ENCODE results near the gene ATP8B1. TPM values are rescaled to one million over a fixed set of nuclear protein-coding genes. Genes with fewer than 3 reads are reported as not detected.
A peak's percentile ranks its signal among the peaks of the same experiment; 100 is the strongest.
"Not testable (repeated sequence)": the region's sequence is repeated elsewhere in the genome, so short reads cannot be mapped to it uniquely, and the experiment has no call there.

The ATP8B1 gene
- total RNA-seq, 2 donors from 2014 or later, result 27.7 to 47.3 TPM

DNA sequence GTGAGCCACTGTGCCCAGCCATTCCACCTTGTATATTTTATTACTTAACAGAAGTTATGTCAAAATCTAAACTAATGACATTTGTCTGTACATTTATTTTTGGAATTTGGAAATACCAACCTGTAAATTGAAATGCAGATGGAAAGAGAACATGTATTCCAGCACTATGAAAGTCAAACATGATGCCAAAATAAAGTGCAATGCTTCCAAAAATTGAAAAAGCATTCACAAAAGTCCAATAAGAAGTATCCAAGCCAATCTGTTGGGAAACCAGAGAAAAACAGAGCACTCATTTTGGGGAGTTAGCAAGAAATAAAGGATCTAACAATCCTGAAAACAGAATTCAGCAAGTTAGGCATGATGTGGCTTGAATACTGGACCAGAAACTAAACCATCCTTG, 151.2 kb downstream of the ATP8B1 start:
- no peak for DNase-seq (ENCODE audit: low spot score)
- intact Hi-C loops (cut with DNase I), result no loop called here

DNA sequence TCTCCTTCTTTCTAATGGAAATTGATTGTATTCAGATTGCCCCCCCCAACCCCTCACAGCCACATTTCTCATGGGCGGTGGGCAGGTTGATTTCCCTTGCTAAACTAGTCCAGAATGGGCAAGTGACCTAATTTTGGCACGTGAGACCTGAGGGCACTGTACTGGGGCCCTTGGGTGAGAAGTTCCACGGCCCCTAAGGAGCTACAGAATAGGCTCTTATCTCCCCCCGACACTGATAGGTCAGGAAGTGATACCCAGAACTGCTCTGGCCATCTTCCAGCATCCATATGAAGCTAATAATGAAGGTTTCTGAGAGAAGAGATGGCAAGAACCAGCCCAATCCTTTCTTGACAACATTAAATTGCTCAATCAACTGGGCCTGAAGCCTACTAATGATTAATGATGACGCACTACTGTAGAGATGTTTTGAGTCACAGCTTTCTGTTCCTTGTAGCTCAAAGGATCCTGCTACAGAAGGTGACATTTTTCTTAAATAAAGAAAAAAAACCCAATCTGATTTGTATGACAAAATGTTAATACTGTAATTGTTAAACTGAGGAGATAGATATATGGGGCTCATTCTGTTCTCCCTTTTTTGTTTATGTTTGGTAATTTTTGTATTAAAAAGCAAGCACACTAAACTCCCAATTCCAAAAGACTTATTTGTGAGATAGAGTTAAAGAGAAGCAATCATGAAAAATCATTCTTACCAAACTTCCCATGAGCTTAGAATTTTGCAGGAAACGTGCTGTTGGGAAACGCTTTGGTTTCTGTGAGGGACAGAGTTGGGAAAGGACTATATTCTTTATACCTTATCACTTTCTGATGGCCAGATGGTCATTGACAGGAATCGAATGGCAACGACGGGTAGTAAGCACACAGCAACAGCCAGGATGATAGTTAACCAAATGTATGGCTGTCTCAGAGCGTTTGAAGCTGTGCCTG, 153.3 kb downstream of the ATP8B1 start:
- no peak for DNase-seq (ENCODE audit: low spot score)
- intact Hi-C loops (cut with DNase I), result loop anchor here in 1 of 2 donors (10.0 kb wide), 1 partner anchor 95 kb away; no protein-coding TSS in a partner anchor

- intact Hi-C loops (cut with DNase I), result loop anchor here in 1 of 2 donors (10.0 kb wide), 1 partner anchor 96 kb away; no protein-coding TSS in a partner anchor
- no peak for DNase-seq (ENCODE audit: low spot score)
These were observed 154.7 kb downstream of the ATP8B1 start for GRCh38 chr18:57648414-57648813.

GRCh38 chr18:57644540-57644939, 158.6 kb downstream of the ATP8B1 start:
- intact Hi-C loops (cut with DNase I), result loop anchor here in 1 of 2 donors (10.0 kb wide), 1 partner anchor 100 kb away; no protein-coding TSS in a partner anchor

GRCh38 chr18:57643726-57644125, 159.4 kb downstream of the ATP8B1 start:
- intact Hi-C loops (cut with DNase I), result loop anchor here in 1 of 2 donors (10.0 kb wide), 1 partner anchor 101 kb away; no protein-coding TSS in a partner anchor
- DNase-seq (ENCODE audit: low spot score), result not testable (repeated sequence)

More at GRCh38 chr18:57644540-57644939, 158.6 kb downstream of the ATP8B1 start:
- no peak for DNase-seq (ENCODE audit: low spot score)

GRCh38 chr18:57642462-57642861, 160.7 kb downstream of the ATP8B1 start:
- not testable (repeated sequence) for DNase-seq (ENCODE audit: low spot score)
- intact Hi-C loops (cut with DNase I), result loop anchor here in 1 of 2 donors (10.0 kb wide), 1 partner anchor 102 kb away; no protein-coding TSS in a partner anchor

DNA sequence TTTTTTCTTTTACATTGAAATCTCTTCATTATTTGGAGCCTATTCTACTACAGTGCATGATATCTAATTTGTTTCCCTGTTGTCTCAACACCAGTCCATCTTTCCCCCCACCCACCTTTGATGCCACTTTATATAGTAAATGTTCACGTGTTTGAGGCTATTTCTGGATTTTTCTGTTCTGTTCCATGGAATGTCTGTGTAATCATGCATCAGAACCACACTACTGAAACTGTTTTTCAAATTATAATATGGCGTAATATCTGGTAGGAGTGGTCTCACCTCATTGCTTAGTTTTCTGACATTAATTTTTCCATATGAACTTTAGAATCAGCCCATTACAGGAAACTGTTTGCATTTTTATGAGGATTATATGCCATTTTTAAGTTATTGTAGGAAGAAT, 162.4 kb downstream of the ATP8B1 start:
- intact Hi-C loops (cut with DNase I), result loop anchor here in 1 of 2 donors (10.0 kb wide), 1 partner anchor 104 kb away; no protein-coding TSS in a partner anchor
- no peak for DNase-seq (ENCODE audit: low spot score)

- intact Hi-C loops (cut with DNase I), result loop anchor here in 1 of 2 donors (10.0 kb wide), 1 partner anchor 105 kb away; no protein-coding TSS in a partner anchor
- no peak for DNase-seq (ENCODE audit: low spot score)
These were observed 162.9 kb downstream of the ATP8B1 start for GRCh38 chr18:57640236-57640635.

DNA sequence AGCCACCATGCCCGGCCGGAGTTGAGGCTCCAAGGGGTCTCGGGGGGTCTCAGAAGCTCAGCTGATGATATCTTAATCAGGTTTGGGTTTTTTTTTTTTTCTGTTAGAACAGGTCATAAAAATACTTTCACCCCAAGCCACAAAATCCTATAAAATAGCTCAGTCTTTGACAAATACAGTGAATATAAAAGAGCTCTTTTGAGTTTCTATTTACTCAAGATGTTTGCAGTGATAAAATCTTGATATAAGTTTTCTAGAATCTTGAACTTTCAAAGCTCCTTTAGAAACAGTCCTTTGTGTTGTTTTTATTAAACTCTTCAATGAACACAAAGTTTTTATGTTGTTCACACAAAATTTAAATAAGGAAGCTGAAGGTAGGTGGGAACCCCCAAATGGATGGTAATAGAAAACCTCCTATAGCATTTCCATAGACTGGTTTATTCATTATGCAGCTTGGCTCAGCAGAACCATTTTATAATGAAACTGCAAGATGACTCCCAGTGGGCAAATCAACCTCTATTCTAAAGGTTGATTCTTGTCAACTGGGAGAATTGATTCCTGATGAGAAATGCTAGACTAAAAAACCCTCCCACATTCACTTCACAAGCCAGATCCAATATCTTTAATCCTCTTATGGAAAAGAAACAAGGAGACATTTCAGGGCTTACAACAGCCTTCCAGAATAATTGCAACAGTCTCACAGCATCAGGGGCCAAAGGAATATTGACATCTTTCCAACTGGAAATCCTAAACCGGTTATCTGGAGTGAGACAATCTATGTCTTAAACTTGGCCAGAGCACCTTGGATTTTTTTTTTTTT, 167.9 kb downstream of the ATP8B1 start:
- intact Hi-C loops (cut with DNase I), result no loop called here
- DNase-seq (ENCODE audit: low spot score), result no peak

DNA sequence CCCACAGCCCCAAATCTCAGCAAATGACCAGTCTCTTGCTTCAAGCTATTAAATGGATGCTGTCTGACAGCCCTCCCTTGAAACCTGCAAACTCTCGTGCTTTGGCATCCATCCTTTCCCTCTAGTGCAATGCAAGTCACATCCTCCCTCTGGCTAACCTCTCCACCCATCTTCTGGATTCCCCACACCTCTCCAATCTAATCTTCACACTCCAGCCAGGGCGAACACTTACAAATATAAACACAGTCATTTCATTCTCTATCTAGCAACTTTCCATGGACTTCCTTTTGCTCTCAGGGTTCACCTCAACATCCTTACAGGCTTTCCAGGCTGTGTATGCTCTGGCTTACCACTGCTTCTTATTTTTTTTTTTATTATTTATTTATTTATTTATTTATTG, 171.4 kb downstream of the ATP8B1 start:
- intact Hi-C loops (cut with DNase I), result no loop called here
- no peak for DNase-seq (ENCODE audit: low spot score)

DNA sequence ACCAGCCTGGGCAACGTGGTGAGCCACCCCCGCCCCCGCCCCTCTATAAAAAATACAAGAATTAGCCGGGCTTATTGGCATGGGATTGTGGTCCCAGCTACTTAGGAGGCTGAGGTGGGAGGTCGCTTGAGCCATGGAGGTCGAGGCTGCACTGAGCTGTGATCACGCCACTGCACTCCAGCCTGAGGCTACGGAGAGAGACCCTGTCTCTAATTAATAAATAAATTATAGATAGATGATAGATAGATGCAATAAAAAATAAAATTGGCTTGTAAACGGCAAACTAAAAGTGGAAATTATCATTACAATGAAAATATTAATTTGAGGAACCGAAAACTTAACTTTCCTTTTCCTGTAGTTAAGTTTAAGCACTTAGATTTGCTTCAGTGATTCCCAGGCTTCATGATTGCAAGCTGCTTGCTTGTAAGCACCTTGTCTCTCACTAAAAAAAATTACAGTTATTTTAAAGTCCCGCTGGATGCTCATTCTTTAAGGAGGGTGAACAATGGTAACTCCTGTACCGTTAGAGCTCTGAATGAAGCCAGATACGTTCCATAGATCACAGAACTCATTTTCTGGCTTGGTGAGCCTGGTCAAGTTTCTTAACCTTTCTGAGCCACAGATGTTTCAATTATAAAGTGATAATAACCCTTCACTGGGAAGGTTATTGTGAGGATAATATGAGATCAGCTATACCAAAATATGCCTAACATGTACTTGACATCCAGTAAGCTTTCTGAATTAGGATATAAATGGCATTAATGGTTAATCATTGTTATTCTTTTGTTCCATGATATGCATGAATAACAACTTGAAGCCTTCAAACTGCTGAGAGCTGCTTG, 172.1 kb downstream of the ATP8B1 start:
- intact Hi-C loops (cut with DNase I), result no loop called here

DNA sequence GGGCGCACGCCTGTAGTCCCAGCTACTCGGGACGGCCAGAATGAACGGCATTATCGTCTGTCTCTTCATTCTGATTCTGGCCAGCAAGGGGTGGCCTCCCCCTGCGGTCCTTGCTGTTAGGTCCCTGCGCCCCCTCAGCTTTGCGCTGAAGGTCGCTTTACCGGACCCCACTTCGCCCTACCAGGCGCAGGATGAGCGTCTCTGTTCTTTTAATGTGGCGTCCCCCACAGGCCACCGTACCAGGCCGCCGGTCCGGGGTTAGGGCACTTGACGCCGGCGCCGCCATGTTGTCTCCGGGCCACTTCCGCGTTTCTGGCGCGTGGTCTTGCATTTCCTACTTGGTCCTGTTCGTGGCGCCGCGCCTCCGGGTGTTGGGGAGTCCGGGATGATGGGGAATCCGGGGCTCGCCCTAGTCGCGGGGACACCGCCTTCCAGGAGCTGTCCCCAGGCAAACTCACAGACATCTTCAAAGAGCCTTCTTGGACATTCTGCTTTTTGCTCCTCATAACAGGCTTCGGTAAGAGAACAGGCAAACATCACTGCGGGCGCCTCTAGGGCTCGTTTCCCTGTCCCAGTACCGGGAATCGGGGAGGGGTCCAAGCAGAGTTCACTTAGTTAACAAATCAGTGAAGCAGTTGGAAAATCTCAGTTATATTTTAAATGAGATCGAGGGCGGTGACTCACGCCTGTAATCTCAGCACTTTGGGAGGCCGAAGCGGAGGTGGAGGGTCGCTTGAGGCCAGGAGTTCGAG, 172.9 kb downstream of the ATP8B1 start:
- intact Hi-C loops (cut with DNase I), result no loop called here
- DNase-seq (ENCODE audit: low spot score), result peak; percentile 99

More for the DNA sequence above, 172.1 kb downstream of the ATP8B1 start:
- DNase-seq (ENCODE audit: low spot score), result no peak

- intact Hi-C loops (cut with DNase I), result loop anchor here in 1 of 2 donors (10.0 kb wide), 1 partner anchor 495 kb away; no protein-coding TSS in a partner anchor
- no peak for DNase-seq (ENCODE audit: low spot score)
These were observed 173.7 kb downstream of the ATP8B1 start for GRCh38 chr18:57629422-57629821.

GRCh38 chr18:57627488-57627887, 175.6 kb downstream of the ATP8B1 start:
- DNase-seq (ENCODE audit: low spot score), result no peak
- intact Hi-C loops (cut with DNase I), result loop anchor here in 1 of 2 donors (10.0 kb wide), 1 partner anchor 497 kb away; no protein-coding TSS in a partner anchor

DNA sequence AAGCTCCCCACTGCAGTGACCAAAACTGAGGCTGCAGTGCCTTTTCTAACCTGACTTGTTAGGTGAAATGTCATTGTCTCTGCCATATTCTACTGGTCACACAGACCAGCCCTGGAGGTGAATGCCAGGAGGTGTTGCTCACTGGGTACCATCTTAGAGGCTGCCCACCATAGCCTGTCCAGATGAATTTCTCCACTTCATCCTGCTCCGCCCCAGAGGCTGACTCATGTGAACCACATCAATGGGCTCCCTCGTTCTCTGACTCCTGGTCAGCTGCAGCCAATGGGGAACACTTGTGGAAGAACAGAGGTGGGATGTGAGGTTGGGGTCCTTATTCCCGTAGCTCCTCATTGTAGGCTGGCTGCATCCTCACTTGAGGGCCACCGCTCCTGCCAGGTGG, 178.1 kb downstream of the ATP8B1 start:
- no peak for DNase-seq (ENCODE audit: low spot score)
- intact Hi-C loops (cut with DNase I), result loop anchor here in 1 of 2 donors (5.0 to 10.0 kb wide), 2 partner anchors 500 to 1522 kb away; no protein-coding TSS in a partner anchor

- intact Hi-C loops (cut with DNase I), result loop anchor here in 1 of 2 donors (5.0 to 10.0 kb wide), 2 partner anchors 504 to 1526 kb away; no protein-coding TSS in a partner anchor
- no peak for DNase-seq (ENCODE audit: low spot score)
These were observed 181.9 kb downstream of the ATP8B1 start for GRCh38 chr18:57621246-57621604.

- intact Hi-C loops (cut with DNase I), result loop anchor here in 1 of 2 donors (5.0 to 10.0 kb wide), 2 partner anchors 505 to 1527 kb away; no protein-coding TSS in a partner anchor
- DNase-seq (ENCODE audit: low spot score), result no peak
These were observed 183.2 kb downstream of the ATP8B1 start for GRCh38 chr18:57619876-57620275.
